HG02678 (cell line): ENCODE measurements around the gene IQCM.
"Not testable (repeated sequence)": the region's sequence is repeated elsewhere in the genome, so short reads cannot be mapped to it uniquely, and the experiment has no call there.

Experiments used
- ATAC-seq: cut with Tn5 transposase; IDR thresholded peaks from one replicate; pipeline ENCODE4 v1.9.1; 2021; ENCODE audit warnings: mild to moderate bottlenecking, moderate library complexity; ENCODE audit not compliant: unreplicated experiment

Gene IQCM

DNA sequence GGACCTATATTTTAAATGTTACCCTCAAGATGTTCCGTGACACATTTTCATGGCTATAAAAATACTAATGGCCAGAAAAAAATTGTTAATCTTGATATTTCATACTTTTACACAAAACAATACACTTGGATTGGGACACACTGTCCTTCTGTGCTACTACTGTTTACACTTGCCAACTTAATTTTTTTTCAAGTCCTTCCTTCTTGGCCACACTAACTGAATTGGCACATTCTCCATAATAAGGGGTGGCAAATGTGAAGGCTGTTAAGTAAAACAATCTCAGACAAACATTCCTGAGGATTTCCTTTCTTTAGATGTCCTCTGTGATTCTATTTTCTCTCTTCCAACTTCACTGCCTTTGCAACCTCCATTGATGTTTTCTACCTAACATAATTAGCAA lies 225.8 kb downstream of the IQCM start:
- ATAC-seq = no peak

DNA sequence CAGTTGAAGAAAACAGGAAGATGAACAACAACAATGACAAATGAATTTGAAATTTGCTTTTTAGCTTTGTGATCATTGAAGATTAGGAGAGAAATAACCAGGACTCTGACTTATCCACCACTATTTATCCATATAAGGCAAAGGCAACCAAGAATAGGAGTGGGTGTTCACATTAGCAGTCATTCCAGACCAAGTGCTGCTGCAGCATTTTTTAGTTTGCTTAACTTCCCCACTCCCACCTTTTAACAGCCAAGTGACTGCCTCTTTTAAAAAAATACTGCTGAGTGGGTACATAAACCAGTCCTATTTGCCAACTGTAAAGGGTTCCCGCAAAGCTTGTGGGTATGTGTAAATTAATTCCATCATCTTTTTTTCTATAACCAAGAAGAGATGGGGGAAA lies 230.9 kb downstream of the IQCM start:
- no peak for ATAC-seq

DNA sequence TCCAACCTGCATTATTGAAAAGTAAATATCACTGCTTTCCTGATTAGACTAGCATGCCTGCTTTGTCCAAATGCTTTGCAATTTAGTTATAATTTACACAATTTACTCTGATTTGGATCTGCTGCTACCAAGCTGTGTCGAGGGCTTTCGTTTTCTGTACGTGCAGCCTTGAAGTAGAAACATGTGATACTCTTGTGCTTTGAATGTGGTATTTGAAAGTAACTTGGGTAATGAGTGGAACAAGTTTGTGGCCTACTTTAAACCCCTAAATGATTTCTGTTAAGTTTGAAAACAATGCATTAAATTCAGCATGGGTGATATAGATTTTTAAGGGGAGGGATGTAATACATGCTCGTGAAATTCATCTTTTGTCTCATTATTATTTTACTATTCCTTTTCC lies 240.7 kb downstream of the IQCM start:
- no peak for ATAC-seq

DNA sequence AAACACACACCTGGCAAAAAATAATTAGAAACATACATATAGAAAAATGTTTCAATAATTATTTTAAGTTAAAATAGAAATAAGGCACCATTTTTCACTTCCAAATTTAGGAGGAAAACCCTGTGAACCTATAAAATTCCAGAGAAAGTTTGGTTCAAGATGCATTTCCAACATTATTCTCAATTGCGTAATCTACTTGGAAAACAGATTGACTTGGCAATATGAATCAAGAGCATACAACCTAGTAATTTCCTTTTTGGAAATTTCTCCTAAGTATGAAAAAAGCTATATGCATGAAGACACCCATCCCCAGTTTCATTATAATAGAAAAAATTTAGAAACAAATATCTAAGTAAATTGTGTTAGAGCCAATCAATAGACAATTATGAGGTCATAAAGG lies 242.9 kb downstream of the IQCM start:
- no peak for ATAC-seq

DNA sequence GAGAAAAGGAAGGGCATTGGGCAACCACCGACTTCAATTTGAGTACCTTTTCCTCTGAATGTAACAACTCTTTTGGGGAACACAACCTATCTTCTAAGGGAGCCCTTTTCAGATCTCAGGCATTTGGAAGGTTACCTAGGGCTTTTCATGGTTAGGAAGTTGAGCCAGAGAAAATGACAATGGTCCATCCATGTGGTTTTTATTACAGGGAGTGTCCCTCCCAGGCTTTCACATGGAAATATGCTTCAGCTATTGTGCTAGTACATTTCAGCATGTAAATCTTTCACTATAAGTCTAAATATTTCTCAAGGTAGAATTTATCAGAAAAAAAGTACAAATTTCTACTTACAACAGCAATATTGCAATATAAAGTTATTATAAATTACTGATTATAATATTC lies 259.8 kb downstream of the IQCM start:
- ATAC-seq = no peak

DNA sequence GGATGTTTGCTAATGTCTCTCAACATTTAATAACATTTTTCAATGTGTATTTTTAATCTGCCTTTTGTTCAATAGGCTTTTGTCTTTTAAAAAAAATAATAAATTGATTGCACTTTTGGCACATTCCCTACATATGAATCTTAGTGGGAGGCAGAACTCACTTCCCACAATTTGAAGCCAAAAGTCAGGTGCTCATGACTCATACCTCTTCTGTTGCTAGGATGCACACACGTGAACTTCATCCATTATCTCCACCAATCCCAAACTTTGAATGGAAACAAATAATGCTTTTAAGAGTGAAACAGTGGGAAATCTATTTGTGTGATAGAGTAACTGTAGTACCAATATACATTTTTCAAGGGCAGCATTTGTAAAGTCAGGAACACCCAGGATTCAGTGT lies 260.5 kb downstream of the IQCM start:
- no peak for ATAC-seq

DNA sequence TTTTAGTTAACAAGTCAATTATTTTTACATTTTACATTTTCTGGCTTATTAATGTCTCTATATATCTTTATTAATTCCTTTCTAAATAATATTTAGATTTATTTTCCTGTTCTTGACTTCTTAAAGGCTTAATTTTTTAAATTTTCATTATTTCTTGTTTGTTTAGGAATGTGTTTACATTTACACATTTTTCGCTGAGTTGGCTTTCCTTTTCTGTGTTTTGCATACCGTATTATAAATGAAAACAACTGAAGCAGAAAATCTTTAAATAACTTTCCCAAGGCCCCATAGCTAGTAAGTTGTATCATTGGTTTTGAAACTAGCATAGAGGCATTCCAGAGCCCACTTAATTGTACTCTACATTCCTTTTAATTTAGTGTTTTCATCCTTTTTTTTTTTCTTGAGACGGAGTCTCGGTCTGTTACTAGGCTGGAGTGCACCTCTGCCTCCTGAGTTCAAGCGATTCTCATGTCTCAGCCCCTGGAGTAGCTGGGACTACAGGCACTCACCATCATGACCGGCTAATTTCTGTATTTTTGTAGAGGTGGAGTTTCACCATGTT lies 261.6 kb downstream of the IQCM start:
- ATAC-seq = no peak

DNA sequence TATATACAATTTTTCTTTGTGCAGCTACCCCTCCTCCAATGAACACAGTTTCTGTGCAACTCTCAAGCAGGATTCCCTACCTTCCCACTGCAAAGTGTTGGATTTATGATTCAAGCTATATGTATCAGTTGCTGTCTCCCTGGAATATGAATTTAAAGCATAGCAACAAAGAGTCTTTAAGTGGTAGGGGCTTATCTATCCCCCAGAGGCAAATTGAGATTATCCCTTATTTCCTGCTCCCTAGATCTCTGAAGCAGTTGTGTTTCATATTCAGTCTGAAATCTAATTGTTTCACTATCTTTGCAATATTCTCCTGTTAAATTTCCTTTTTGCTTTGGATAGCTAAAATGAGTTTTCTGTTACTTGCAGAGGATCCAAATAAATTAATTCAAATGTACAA lies 263.0 kb downstream of the IQCM start:
- ATAC-seq = no peak

DNA sequence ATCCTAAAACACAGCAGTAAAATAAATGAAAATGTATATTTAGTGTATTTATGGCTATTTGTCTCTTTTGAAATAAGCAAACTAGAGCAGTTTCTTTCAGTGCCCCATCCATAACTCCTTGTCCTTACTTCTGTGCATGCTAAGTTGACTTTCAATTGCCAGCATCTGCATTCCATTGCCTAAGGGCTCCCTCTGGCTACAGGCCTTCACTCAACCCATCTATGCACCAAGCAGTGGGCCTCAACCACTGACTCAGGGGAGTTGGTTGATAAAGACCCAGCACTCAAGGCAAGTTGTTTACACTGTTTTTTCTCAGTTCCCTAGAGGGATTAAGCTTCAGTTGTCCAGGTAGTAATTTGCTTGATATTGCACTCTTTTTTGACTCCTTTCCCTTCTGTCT lies 265.7 kb downstream of the IQCM start:
- ATAC-seq = no peak

DNA sequence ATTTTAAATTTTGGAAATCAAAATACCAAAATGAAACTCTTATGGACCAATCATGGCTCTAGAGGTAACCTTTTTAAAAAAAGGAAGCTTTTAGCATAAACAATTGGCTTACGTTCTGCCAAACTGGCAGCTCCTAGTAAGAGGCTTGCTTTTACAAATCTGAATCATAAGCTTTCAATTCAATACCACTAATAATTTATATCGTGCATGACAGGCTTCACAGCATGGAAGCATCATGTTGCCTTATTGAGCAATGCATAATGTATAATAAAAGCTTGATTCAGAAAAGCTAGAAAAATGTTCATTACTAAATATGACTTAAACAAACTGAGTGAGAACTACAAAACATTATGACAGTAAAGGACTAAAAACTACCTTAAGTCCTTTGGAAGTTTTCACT lies 280.9 kb downstream of the IQCM start:
- ATAC-seq = no peak

DNA sequence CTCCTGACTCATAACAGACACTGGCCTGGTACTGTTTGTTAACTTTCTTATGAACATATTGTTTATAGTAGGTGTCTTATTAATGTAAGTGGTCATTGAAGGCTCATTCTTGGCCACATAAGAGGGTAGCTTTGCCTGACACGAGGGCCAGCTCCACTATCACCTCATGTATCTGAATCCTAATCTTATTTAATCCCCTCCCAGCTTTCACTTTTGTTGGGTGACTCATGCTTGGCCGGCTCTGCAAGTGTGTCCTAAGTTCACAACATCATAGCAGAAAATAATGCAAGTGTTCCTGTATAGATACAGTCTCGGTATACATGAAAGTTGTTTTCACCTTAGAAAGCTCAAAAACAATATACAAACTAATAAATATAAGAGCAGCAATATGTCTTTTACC lies 283.8 kb downstream of the IQCM start:
- no peak for ATAC-seq

DNA sequence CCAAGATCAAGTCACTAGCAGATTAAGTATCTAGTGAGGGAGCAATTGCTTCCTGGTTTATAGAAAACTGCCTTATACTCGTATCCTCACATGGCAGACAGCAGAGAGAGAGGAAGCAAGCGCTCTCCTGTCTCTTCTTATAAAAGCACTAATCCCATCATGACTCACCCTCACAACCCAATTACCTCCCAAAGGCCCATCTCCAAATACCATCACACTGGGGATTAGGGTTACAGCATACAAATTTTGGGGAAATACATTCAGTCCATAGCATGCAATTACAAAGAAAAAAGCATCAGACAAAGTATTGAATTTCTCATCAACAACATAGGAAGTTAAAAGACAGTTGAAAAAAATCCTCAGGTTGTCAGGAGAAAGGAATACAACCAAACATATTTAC lies 292.6 kb downstream of the IQCM start:
- ATAC-seq = no peak

DNA sequence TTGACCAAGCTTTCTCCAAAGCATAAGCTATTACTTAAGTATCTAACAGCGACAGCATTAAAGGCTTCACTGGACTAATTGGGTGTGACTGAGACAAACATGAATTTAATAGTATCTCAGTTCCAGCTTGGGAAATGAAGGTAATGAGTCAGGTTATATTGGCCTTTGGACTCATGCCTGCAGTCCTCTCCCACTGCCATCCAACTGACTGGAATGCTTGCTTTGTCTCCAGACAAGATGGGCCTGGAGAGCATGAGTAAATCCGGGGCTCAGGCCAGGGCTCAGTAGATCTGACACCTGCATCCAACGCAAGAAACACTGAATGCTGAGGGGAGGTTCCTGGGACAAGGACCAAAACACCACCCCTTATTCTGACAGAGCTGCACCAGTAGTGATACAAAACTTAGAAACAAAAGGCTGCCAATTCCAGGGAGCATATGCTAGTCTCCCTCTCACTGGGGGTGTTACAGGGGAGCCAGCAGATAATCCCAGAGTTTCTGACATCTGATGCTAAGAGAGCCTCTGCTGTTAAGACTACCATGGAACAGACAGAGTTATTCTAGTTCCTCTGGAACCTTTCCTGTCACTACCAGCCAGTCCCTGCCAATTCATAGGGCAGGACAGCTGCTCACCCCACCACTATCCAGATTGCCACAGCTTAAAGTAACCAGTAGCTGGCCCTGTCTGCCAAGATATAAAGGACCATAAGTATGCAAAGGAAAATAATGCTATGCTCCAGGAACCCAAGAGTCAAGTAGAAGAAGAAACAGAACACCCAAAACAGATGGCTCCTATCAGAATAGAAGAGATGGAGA lies 293.8 kb downstream of the IQCM start:
- no peak for ATAC-seq

DNA sequence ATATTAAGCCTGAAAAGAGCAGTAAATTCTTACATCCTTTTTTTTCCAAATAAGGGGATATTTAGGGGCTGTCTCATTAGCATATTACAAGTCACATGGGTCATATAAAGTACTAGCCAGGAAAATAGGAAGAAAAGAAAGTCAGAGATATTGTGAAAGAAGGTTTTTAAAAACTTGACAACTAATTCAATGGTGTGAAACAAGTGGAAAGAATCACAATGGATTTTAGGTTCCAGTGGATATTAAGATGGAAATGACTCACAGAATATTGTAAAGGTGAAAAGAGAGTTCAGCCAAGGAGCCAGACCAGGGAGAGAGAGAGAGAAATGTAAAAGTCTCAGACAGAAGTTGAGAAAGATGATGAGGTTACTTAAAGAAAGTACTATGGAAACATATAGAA lies 297.2 kb downstream of the IQCM start:
- no peak for ATAC-seq

DNA sequence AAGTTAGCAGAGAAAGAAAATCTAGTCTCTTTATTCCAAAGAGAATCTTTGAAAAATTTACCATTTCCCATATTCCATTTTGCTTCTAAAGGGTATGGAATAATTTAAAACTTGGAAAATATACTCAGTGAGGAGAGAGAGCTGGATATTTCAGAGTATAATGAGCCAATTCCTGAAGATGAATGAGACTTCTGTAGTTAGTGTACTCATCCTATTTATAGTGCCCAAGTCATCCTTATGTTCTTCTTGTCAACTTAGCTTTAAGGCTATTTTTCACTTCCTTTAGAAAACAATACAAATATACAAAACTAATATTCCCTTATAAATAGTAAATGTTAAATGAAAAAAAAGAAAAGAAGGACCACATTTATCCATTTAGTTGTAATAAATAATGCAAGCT lies 302.6 kb downstream of the IQCM start:
- no peak for ATAC-seq

DNA sequence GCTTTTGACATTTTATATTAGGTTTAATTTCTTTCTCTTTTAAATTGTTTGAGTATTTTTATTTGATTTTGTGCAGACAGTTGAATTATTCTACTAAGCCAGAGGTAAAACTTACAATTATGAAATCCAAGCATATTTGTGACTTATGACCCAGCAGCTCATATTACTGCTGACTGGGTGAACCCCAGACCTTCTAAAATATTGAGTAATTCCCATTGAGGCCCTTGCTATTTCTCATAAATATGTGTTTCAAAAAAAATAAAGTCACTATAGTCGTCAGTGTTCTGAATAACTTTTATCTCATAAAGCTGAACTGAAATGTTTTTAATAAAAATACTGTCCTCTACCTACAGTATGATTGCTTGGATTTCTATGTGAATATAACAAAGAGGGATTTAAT lies 303.1 kb downstream of the IQCM start:
- no peak for ATAC-seq

DNA sequence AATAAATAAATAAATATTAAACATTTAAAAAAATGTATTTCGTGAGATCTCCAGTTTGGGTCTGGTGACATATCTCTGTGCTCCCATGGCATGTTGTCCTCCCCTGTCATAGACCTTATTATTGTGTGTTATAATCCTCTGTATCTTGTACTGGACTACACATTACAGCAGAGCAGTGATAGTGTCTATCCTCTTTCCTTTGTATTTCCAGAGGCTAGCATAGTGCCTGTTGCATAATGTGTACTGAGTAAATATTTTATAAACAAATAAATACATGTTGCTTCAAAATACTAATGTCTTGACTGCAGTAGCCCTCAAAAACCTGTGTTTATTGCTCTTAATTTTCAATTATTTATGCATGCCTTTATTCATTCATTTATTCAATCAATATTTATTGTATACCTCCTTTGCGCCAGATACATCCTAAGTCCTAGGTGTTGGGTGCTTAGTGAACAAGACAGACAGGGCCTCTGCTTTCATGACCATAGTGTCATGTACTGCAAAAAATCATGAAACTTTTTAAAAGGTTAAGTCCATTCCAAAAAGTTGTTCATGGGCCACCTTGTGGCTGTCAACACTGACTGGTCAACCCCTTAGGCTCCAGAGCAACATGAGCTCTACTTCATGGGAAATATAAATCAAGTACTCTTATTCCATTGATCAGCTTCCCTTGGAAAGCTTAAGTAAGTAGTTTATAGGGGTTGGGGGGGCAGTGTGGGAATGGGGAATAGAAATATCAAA lies 303.9 kb downstream of the IQCM start:
- ATAC-seq = no peak

DNA sequence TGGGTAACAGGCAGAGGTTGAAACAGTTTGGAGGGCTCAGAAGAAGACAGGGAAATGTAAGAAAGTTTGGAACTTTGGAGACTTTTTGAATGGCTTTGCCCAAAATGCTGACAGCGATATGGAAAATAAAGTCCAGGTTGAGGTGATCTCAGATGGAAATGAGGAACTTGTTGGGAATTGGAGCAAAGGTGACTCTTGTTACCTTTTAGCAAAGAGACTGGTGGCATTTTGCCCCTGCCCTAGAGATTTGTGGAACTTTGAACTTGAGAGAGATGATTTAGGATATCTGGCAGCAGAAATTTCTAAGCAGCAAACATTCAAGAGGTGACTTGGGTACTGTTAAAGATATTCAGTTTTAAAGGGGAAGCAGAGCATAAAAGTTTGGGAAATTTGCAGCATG lies 308.3 kb downstream of the IQCM start:
- ATAC-seq = not testable (repeated sequence)

DNA sequence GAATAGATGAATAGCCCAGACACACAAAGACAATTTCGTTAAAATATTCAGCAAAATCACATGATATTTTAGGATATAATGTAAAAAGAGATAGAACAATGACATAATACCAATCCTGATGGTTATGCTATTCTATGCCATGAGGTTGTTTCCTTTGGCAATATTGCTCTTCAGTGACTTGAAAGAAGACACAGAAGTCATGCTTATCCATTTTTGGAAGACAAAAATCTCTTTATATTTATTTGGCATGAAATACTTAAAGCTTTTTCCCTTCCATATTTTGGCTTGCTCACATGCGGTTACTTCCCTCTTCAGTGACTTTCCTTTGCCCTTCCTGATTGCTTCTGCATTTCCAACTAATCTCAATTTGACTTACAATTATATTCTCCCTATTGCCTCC lies 314.8 kb downstream of the IQCM start:
- ATAC-seq = no peak

DNA sequence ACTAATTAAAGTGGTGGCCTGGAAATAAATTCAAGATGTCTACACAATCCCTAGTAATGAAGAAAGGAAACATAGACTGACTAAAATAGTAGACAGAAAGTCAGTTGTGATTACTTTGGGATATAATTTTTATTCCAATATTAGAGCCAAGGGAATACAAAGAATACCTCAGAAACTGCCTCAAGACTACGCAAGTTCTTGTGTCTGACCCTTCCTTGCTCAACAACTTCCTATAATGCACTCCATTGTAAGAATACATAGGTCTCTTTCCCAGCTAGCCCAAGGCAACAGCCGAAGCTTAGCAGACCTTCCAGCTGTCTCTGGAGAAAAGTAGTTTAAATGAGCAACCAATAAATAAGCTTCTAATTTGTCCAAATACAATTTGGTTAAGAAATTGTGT lies 315.9 kb downstream of the IQCM start:
- no peak for ATAC-seq

DNA sequence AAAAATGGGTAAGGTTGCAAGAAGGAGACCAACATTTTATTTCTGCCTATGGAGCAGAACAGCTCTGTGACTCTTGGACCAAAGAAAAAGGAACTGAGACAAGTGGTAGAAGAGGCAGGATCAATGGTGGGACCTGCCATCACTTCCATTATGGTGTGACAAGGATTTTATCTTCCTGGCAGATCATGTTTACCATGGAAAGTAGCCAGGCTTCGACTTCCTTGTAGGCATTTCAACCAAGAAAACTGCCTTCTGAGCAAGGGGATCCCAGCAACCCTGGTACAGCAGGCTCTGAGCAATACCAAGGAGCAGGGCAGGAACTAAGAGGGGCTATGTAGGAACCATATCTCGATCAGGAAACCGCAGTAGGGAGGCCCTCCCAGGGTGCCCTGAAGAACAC lies 317.4 kb downstream of the IQCM start:
- ATAC-seq = no peak

DNA sequence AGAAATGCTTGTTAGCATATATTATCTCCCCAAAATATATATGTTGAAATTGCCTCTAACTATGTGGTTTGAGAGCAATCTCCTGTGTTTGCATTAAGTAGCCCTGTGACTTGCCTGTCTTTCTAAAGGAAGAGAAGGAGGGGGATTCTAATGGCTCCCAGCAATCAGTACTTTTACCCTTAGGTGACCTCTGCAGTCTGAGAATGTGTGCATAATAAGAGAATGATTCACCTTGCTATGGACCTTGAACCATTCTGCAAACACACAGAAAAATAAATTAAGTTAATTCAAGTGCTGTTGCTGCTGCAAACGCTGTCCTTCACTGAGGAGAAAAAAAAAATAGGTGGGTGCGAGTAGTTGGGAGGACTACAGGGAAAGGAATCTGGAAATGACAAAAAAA lies 322.2 kb downstream of the IQCM start:
- no peak for ATAC-seq
